SU-DHL-6 (cell line): ENCODE results near the gene PDE3B.

ENCODE experiments used
- H2AFZ ChIP-seq: fragments of 200-600 bp; sonication (generic); 2 replicates; pipeline ENCODE4 v1.6.1; 2014; ENCODE audit warnings: low read depth, mild to moderate bottlenecking, moderate library complexity, mixed read lengths, antibody characterized with exemption, low read length; ENCODE audit not compliant: severe bottlenecking
- H3F3A ChIP-seq: fragments of 200-600 bp; shearing (Covaris generic); 2 replicates; pipeline ENCODE4 v1.6.0; 2016; ENCODE audit warnings: antibody characterized with exemption, mild to moderate bottlenecking; ENCODE audit not compliant: insufficient read depth
- H3K27ac ChIP-seq: fragments of 200-600 bp; sonication (generic); 2 replicates; pipeline ENCODE4 v1.5.1; 2016; ENCODE audit warnings: low read depth, mild to moderate bottlenecking, low read length, moderate library complexity, mixed read lengths
- H3K27me3 ChIP-seq: fragments of 200-600 bp; sonication (generic), shearing (Covaris generic); 2 replicates; pipeline ENCODE4 v1.6.0; 2014; ENCODE audit warnings: mild to moderate bottlenecking, low read length
- H3K36me3 ChIP-seq: fragments of 200-600 bp; sonication (generic); 2 replicates; pipeline ENCODE4 v1.6.1; 2014; ENCODE audit warnings: mild to moderate bottlenecking, low read length, mixed read lengths
- H3K4me2 ChIP-seq: fragments of 300-600, 200-600 bp; shearing (Covaris generic), sonication (generic); 2 replicates; pipeline ENCODE4 v1.6.0; 2014; ENCODE audit warnings: low read length, low read depth, mild to moderate bottlenecking; ENCODE audit not compliant: poor library complexity, severe bottlenecking
- H3K4me3 ChIP-seq: fragments of 200-600 bp; sonication (generic); 2 replicates; pipeline ENCODE4 v1.5.1; 2014; ENCODE audit warnings: antibody characterized with exemption, low read length, mild to moderate bottlenecking, mixed read lengths; ENCODE audit not compliant: insufficient read depth, poor library complexity, severe bottlenecking
- H3K79me2 ChIP-seq: fragments of 200-600 bp; sonication (generic); 2 replicates; pipeline ENCODE4 v1.6.1; 2014; ENCODE audit warnings: mild to moderate bottlenecking, low read length, moderate library complexity; ENCODE audit not compliant: insufficient read depth
- H3K9ac ChIP-seq: fragments of 200-600 bp; sonication (generic); 2 replicates; pipeline ENCODE4 v1.7.0; 2014; ENCODE audit warnings: mild to moderate bottlenecking, low read length
- H3K9me2 ChIP-seq: fragments of 200-600 bp; sonication (generic); replicated peaks from 2 replicates; pipeline ENCODE4 v1.6.1; 2014; ENCODE audit warnings: low read length; ENCODE audit not compliant: insufficient read depth
- H3K9me3 ChIP-seq: fragments of 200-600 bp; sonication (generic); 2 replicates; pipeline ENCODE4 v1.6.1; 2014; ENCODE audit warnings: low read length, mixed read lengths; ENCODE audit not compliant: insufficient read depth
- H4K20me1 ChIP-seq: fragments of 200-600 bp; sonication (generic); 2 replicates; pipeline ENCODE4 v1.6.1; 2014; ENCODE audit warnings: low read depth, mild to moderate bottlenecking, antibody characterized with exemption, low read length, moderate library complexity, mixed read lengths
- EZH2phosphoT487 ChIP-seq: fragments of 200-600 bp; sonication (generic), shearing (Covaris generic); conservative IDR thresholded peaks from 2 replicates; pipeline ENCODE4 v1.6.1; 2018; ENCODE audit warnings: mild to moderate bottlenecking, antibody characterized with exemption, low read length, moderate library complexity, mixed read lengths
- TF ChIP-seq, protein P1 (sequence below): fragments of 200-600 bp; sonication (generic); IDR thresholded peaks from one replicate; pipeline ENCODE4 v1.5.1; 2017; ENCODE audit warnings: antibody characterized with exemption, mild to moderate bottlenecking, low read length, moderate library complexity; ENCODE audit not compliant: insufficient read depth, poor library complexity, severe bottlenecking

Gene PDE3B

DNA sequence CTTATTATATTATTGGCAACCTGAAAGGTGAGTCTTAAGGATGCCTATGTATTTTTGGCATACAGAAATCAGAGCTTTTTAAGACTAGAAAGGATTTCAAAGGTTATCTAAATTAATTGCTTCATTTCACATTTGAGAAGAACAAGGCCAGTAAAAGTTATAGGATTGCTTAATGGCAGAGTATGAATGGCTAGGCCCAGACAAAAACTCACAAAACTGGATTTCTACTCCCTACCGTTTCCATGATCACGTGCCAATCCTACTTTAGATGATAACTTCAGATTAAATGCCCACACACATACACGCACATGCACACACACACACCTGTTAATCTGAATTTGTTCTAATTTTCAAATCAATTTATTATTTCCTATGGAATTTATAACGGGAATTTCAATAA is 1.8 kb upstream of the PDE3B start:
- no peaks in the 10 kb centered on the region for H3K27me3 ChIP-seq
- H3K79me2 ChIP-seq = no peaks in the 10 kb centered on the region
- H3K9me3 ChIP-seq = no peaks in the 10 kb centered on the region
- no peaks in the 10 kb centered on the region for H3K9me2 ChIP-seq
- TF ChIP-seq, protein P1, sequence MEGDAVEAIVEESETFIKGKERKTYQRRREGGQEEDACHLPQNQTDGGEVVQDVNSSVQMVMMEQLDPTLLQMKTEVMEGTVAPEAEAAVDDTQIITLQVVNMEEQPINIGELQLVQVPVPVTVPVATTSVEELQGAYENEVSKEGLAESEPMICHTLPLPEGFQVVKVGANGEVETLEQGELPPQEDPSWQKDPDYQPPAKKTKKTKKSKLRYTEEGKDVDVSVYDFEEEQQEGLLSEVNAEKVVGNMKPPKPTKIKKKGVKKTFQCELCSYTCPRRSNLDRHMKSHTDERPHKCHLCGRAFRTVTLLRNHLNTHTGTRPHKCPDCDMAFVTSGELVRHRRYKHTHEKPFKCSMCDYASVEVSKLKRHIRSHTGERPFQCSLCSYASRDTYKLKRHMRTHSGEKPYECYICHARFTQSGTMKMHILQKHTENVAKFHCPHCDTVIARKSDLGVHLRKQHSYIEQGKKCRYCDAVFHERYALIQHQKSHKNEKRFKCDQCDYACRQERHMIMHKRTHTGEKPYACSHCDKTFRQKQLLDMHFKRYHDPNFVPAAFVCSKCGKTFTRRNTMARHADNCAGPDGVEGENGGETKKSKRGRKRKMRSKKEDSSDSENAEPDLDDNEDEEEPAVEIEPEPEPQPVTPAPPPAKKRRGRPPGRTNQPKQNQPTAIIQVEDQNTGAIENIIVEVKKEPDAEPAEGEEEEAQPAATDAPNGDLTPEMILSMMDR = no peak
- no peak for TF ChIP-seq EZH2phosphoT487
- H2AFZ ChIP-seq = no peak overlapping the region
- no peaks in the 10 kb centered on the region for H3K36me3 ChIP-seq
- H3K9ac ChIP-seq = no peak overlapping the region
- H3K4me3 ChIP-seq = no peak overlapping the region
- H4K20me1 ChIP-seq = no peaks in the 10 kb centered on the region
- H3K4me2 ChIP-seq = no peak overlapping the region
- no peak overlapping the region for H3K27ac ChIP-seq
- no peaks in the 10 kb centered on the region for H3F3A ChIP-seq

DNA sequence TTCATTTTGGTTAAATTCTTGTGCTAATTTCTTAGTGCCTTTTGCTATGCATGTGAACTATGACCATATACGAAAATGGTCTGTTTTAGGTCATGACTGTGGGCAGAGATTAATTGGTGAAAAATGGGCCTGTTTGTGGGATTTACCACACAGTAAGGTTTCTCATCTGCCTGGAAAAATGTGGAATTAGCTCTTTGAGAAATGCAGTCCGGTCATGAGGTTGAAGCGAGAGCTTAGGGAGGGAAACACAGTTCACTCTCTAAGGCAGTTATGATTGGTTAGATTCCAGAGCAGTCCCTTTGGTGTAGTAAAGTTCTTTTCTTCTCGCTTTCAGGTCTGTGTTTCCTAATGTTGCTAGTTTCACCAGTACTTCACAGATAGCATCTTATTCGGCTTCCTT is 1.2 kb upstream of the PDE3B start:
- Histone ChIP-seq H3K4me2 (no peak overlapping the region), H3K9me2 (no peaks in the 10 kb centered on the region), H3F3A (no peaks in the 10 kb centered on the region), H2AFZ (no peak overlapping the region), H3K27ac (no peak overlapping the region), H3K9me3 (no peaks in the 10 kb centered on the region), H3K4me3 (no peak overlapping the region), H3K9ac (no peak overlapping the region), H3K36me3 (no peaks in the 10 kb centered on the region), H3K79me2 (no peaks in the 10 kb centered on the region), H3K27me3 (no peaks in the 10 kb centered on the region), H4K20me1 (no peaks in the 10 kb centered on the region)
- no peak for TF ChIP-seq EZH2phosphoT487
- TF ChIP-seq, protein P1 = no peak

DNA sequence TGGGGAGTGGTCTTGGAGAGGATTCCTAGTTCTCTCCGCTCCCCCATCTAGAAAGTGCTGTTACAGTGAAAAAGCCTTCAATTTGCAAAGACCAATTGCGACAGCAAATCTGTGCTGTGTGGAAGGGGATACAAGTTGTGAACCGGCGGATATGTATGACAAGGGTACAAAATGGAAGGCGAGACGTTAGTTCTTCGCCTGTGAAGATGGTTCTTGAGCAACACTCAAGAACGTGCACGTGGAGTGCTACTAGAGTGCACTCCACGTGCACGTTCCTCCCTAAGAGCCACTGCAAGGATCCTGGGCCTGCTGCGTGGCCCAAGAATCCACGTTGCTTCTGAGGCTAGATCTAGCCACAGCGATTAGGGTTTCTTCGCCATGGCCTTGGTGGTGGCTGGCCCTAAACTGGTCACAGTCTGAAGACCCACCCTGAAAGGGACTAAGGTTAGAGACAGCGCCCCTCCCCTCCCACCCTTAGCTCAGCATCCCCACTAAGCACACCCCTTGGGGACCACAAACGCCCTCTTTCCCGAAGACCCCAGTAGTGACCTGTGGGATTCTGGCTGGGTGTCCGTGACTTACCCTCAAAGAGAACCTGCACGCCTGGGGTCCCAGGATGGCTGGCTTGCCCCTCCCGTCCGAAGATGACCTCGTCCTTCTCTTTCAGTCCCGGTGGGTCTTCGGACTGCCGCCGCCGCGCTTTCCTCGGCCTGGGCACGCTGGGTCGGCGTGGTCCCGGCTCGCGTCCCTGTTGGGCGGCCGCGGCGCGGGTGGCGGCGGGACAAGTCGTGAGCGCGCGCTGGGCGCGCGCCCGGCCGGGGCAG is 519 bp upstream of the PDE3B start:
- H3F3A ChIP-seq = no peaks in the 10 kb centered on the region
- H3K36me3 ChIP-seq = no peaks in the 10 kb centered on the region
- no peaks in the 10 kb centered on the region for H3K27me3 ChIP-seq
- peak overlapping the region; percentile 61 for H3K9ac ChIP-seq
- H3K9me3 ChIP-seq = no peaks in the 10 kb centered on the region
- H3K4me3 ChIP-seq = peak overlapping the region; percentile 48
- H3K79me2 ChIP-seq = no peaks in the 10 kb centered on the region
- peak overlapping the region; percentile 67 for H3K4me2 ChIP-seq
- H2AFZ ChIP-seq = peak overlapping the region; percentile 58
- no peaks in the 10 kb centered on the region for H3K9me2 ChIP-seq
- no peaks in the 10 kb centered on the region for H4K20me1 ChIP-seq
- TF ChIP-seq, protein P1 = no peak
- TF ChIP-seq EZH2phosphoT487 = no peak
- no peak overlapping the region for H3K27ac ChIP-seq
